ENCODE data around the gene ZNF593. TPM values are rescaled to one million over a fixed set of nuclear protein-coding genes. Genes with fewer than 3 reads are reported as not detected.

Gene ZNF593
- total and polyA plus RNA-seq, 8 donors: 10.6 to 138 (median 74.1) TPM; not detected in 1

GRCh38 chr1:26163684-26164035 is 6.0 kb upstream of the ZNF593 start:
- peak overlapping the region in 2 of 5 donors; percentile 56 to 68 for H3K27ac ChIP-seq
- intact Hi-C loops (cut with DNase I; ENCODE audit: low total_unique reads): loop anchor here (5.0 kb wide), 1 partner anchor 126 kb away; no protein-coding TSS in a partner anchor
- H3K9me3 ChIP-seq: no peaks in the 10 kb centered on the region
- no peaks in the 10 kb centered on the region for H3K36me3 ChIP-seq
- TF ChIP-seq EP300 (IDR thresholded peaks at IDR 0.05) (no peak), POLR2AphosphoS5 (IDR thresholded peaks at IDR 0.05) (no peak), POLR2A (IDR thresholded peaks at IDR 0.05) (no peak), CTCF (IDR thresholded peaks at IDR 0.05) (no peak)
- 41 to 56% (median 46%) methylated on average over 7 to 9 of the region's 9 CpGs for WGBS, 5 donors
- peak overlapping the region; percentile 45 to 51 (median 49) for H3K4me3 ChIP-seq
- H3K4me1 ChIP-seq: peaks cover 15 to 48% (median 38%) of the 10 kb centered on the region in 4 donors
- no peak for DNase-seq
- H3K27me3 ChIP-seq: peaks cover 0 to 42% (median 15%) of the 10 kb centered on the region in 3 donors

GRCh38 chr1:26164036-26164860 is 5.5 kb upstream of the ZNF593 start:
- no peak for TF ChIP-seq POLR2A (IDR thresholded peaks at IDR 0.05)
- no peak for TF ChIP-seq EP300 (IDR thresholded peaks at IDR 0.05)
- TF ChIP-seq CTCF (IDR thresholded peaks at IDR 0.05): peak in 3 of 7 experiments; percentile 60 to 81 (median 65)
- TF ChIP-seq POLR2AphosphoS5 (IDR thresholded peaks at IDR 0.05): no peak
- Histone ChIP-seq H3K27me3 (peaks cover 0 to 36% (median 15%) of the 10 kb centered on the region in 3 donors), H3K4me1 (peaks cover 15 to 50% (median 40%) of the 10 kb centered on the region in 4 donors), H3K27ac (peak overlapping the region in 4 of 5 donors; percentile 1 to 68 (median 56)), H3K36me3 (no peaks in the 10 kb centered on the region), H3K4me3 (peak overlapping the region; percentile 45 to 51 (median 49)), H3K9me3 (no peaks in the 10 kb centered on the region)
- WGBS, 5 donors: 6 to 18% (median 10%) methylated on average over 31 to 72 of the region's 72 CpGs
- peak; percentile 53 to 84 for DNase-seq
- intact Hi-C loops (cut with DNase I; ENCODE audit: low total_unique reads): loop anchor here (5.0 kb wide), 1 partner anchor 127 kb away; no protein-coding TSS in a partner anchor

GRCh38 chr1:26164861-26165842 is 4.6 kb upstream of the ZNF593 start:
- peak in 1 of 2 donors; percentile 52 for DNase-seq
- H3K4me3 ChIP-seq: no peak overlapping the region
- peaks cover 0 to 29% (median 15%) of the 10 kb centered on the region in 3 donors for H3K27me3 ChIP-seq
- peak overlapping the region in 4 of 5 donors; percentile 1 to 68 (median 56) for H3K27ac ChIP-seq
- H3K9me3 ChIP-seq: no peaks in the 10 kb centered on the region
- no peak for TF ChIP-seq POLR2AphosphoS5 (IDR thresholded peaks at IDR 0.05)
- TF ChIP-seq CTCF (IDR thresholded peaks at IDR 0.05): no peak
- no peak for TF ChIP-seq EP300 (IDR thresholded peaks at IDR 0.05)
- TF ChIP-seq POLR2A (IDR thresholded peaks at IDR 0.05): no peak
- WGBS, 5 donors: 53 to 61% (median 55%) methylated on average over 19 of the region's 19 CpGs
- H3K4me1 ChIP-seq: peaks cover 15 to 55% (median 46%) of the 10 kb centered on the region in 4 donors
- no peaks in the 10 kb centered on the region for H3K36me3 ChIP-seq
- intact Hi-C loops (cut with DNase I; ENCODE audit: low total_unique reads): loop anchor here (5.0 kb wide), 1 partner anchor 128 kb away; no protein-coding TSS in a partner anchor

All from stomach (tissue), 9 donors.